Endometrium (tissue), 2 donors: ENCODE results near the gene LLGL1.

Experiments
- FAIRE-seq: peaks from 2 replicates; lab custom pipeline; 2012; peaks lifted over from hg19 to GRCh38; lab: Jason Lieb, UNC
- donor health status: control.
- donor health status: control.

The LLGL1 gene

GRCh38 chr17:18225121-18225641, at the start of gene LLGL1:
Gene LLGL1, plus strand, starts transcription at chr17:18225635. Its CDS starts 48 bp downstream, at chr17:18225683.
- no peak for FAIRE-seq

DNA sequence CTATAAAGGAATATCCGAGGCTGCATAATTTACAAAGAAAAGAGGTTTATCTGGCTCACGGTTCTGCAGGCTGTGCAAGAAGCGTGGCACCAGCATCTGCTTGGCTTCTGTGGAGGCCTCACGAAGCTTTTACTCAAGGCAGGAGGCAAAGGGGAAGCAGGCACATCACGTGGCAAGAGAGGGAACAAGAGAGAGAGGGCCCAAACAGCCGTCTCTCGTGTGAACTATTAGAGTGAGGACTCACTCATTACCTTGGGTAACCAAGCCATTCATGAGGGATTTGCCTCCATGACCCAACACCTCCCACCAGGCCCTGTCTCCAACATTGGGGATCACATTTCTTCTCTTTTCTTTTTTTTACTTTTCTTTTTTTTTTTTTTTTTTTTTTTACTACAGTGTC, 49.3 kb upstream of the LLGL1 start:
- FAIRE-seq, result no peak

DNA sequence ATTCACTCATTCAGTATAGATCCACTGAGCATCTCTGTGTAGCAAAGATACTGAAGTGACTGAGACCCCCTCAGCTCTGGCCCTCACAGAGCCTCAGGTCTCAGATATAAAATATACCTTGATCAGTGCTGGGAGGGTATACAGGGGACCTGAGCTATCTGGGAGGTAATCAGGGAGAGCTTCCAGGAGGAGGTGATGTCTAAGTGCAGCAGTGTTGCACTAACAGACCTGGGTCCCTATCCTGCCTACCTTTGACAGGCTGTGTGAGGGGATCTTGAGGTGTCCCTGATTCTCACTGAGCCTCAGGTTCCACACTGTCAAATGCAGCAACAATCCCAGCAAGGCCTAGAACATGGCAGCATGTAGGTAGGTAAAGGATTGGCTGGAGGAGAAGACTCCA, 48.3 kb upstream of the LLGL1 start:
- FAIRE-seq, result no peak

DNA sequence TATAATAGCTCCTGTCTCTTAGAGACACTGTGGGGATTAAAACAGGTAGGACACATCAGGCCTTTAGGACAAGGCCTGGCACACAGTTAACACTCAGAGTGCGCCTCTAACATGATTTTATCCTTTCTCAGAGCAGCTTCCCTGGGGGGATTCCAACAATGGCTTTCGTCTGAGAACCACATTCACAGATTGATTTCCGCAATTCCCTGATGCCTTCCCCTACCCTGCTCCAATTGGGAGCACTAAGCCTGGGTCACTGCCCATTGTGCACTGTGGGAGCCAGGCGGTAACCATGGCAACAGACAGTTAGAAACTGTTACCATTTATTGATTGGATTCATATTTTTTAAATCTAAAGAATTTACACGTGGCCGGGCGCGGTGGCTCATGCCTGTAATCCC, 47.7 kb upstream of the LLGL1 start:
- no peak for FAIRE-seq

GRCh38 chr17:18179196-18179595, 46.2 kb upstream of the LLGL1 start:
- no peak for FAIRE-seq

DNA sequence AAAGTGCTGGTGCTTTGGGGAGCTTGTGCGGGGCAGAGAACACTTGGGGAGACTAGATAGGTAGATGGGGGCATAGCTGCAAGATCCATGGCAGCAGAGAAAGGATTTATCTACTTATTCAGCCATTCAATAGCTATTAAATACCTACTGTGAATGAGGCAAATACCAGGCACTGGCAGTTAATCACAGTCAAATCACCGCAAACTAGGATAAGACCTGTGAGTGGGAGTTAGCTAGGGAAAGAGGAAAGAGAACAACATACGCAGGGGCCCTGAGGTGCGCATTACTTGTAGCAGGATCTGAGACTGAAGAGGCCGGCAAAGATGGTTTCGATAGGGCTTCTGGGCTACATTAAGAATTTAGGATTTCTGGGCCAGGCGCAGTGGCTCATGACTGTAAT, 45.6 kb upstream of the LLGL1 start:
- FAIRE-seq, result no peak

DNA sequence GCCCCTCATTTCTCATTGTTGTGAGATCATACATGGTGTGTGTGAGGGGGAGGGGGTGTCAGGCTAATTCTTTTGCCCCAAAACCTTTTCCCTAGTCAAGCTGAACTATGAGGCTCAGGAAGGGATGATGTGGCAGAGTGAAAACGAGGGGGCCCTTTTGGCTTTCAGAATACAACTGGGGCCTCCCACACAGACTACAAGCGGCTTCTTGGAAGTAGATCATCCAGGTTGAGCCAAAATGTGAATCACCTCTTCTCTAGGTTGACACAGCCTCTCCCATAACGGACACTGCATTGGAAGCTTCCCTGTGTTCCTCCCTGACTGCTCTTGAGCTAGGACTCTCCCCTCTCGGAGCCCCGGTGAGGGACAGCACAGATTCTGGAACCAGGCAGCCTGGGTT, 44.1 kb upstream of the LLGL1 start:
- no peak for FAIRE-seq

GRCh38 chr17:18182110-18182977, 43.1 kb upstream of the LLGL1 start:
- FAIRE-seq, result no peak

DNA sequence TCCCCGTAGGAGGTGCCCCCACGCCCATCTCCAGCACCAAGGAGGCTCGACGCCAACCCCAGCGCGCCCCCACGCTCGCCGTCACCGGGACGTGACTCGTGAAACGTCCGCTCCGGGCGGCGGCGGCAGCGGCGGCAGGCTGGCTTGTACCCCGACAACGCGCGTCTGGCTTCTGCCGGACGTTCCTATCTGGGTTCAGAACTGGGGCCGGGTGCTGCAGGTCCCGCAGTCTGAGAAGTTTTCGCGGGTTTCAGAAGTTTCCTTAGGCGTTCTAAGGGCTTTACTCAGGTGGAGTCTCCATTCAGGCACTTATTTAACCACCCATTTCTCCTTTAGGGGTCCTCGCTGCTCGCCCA, 42.5 kb upstream of the LLGL1 start:
- no peak for FAIRE-seq

- FAIRE-seq, result peak; percentile 94
Measured at GRCh38 chr17:18183334-18184142, 41.9 kb upstream of the LLGL1 start, which contains the start of gene ALKBH5. Gene ALKBH5, plus strand, starts transcription at chr17:18183828. Its CDS starts 416 bp downstream, at chr17:18184244.

DNA sequence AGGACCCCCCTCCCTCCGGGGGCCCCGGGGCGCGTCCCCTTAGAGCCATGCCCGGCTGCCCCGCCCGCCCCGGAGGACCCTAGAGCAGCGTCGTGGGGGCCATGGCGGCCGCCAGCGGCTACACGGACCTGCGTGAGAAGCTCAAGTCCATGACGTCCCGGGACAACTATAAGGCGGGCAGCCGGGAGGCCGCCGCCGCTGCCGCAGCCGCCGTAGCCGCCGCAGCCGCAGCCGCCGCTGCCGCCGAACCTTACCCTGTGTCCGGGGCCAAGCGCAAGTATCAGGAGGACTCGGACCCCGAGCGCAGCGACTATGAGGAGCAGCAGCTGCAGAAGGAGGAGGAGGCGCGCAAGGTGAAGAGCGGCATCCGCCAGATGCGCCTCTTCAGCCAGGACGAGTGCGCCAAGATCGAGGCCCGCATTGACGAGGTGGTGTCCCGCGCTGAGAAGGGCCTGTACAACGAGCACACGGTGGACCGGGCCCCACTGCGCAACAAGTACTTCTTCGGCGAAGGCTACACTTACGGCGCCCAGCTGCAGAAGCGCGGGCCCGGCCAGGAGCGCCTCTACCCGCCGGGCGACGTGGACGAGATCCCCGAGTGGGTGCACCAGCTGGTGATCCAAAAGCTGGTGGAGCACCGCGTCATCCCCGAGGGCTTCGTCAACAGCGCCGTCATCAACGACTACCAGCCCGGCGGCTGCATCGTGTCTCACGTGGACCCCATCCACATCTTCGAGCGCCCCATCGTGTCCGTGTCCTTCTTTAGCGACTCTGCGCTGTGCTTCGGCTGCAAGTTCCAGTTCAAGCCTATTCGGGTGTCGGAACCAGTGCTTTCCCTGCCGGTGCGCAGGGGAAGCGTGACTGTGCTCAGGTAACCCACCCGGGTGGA, 41.0 kb upstream of the LLGL1 start:
- FAIRE-seq, result no peak

GRCh38 chr17:18185391-18185790, 40.0 kb upstream of the LLGL1 start:
- no peak for FAIRE-seq

GRCh38 chr17:18185832-18186626, 39.4 kb upstream of the LLGL1 start:
- no peak for FAIRE-seq

GRCh38 chr17:18186627-18186982, 38.8 kb upstream of the LLGL1 start:
- FAIRE-seq, result no peak

DNA sequence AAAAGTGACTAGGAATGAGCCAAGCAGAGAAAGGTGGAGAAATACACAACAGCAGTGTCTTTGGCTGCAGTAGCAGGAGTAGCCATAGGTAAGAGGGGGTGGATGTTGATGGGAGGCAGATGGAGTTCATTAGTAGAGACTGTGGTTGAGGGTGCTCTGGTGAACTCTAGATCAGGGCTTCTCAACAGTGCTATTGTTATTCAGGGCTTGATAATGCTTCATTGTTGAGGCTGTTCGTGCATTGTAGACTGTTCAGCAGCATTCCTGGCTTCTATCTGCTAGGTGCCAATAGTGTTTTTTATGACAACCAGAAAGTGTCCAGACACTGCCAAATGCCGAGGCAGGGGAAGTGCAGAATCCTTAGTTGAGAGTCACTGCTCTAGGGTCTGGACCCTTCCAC, 38.2 kb upstream of the LLGL1 start:
- FAIRE-seq, result no peak

GRCh38 chr17:18187821-18188761, 37.3 kb upstream of the LLGL1 start:
- FAIRE-seq, result no peak

- FAIRE-seq, result no peak
Measured at GRCh38 chr17:18190628-18191235, 34.7 kb upstream of the LLGL1 start.

GRCh38 chr17:18191236-18191667, 34.2 kb upstream of the LLGL1 start:
- FAIRE-seq, result no peak

- no peak for FAIRE-seq
Measured at GRCh38 chr17:18191967-18192366, 33.5 kb upstream of the LLGL1 start.

GRCh38 chr17:18194394-18194793, 31.0 kb upstream of the LLGL1 start:
- FAIRE-seq, result no peak
